Stimulated activated naive CD4-positive, alpha-beta T cell (primary cell): Measurements from ENCODE around the gene DCAF8.
A peak's percentile ranks its signal among the peaks of the same experiment; 100 is the strongest.

Experiments
- DNase-seq, 6 experiments: peaks; one replicate each; lab custom pipeline; 2025; lab: John Stamatoyannopoulos, UW

Gene DCAF8

GRCh38 chr1:160204526-160205241, 57.7 kb downstream of the DCAF8 start:
- peak in 2 of 6 experiments; percentile 8 to 32 for DNase-seq

GRCh38 chr1:160200786-160201185, 61.6 kb downstream of the DCAF8 start:
- DNase-seq, result no peak

- DNase-seq, result no peak
Observed at GRCh38 chr1:160197231-160197630, 65.1 kb downstream of the DCAF8 start.

GRCh38 chr1:160196143-160196542, 66.2 kb downstream of the DCAF8 start:
- DNase-seq, result no peak

- no peak for DNase-seq
Observed at GRCh38 chr1:160194737-160195059, 67.7 kb downstream of the DCAF8 start.

- DNase-seq, result no peak
Observed at GRCh38 chr1:160193832-160194736, 68.3 kb downstream of the DCAF8 start.

- peak; percentile 36 to 78 (median 70) for DNase-seq
Observed at GRCh38 chr1:160193091-160193819, 69.1 kb downstream of the DCAF8 start.

- DNase-seq, result no peak
Observed at GRCh38 chr1:160192234-160192633, 70.1 kb downstream of the DCAF8 start.

- no peak for DNase-seq
Observed at GRCh38 chr1:160191756-160192155, 70.6 kb downstream of the DCAF8 start.

GRCh38 chr1:160189649-160190625, 72.4 kb downstream of the DCAF8 start, which contains the start of gene CASQ1:
Gene CASQ1, plus strand, starts transcription at chr1:160190575. Its CDS starts 177 bp downstream, at chr1:160190752.
- DNase-seq, result no peak

GRCh38 chr1:160188341-160188740, 74.0 kb downstream of the DCAF8 start:
- no peak for DNase-seq

GRCh38 chr1:160187407-160187806, 74.9 kb downstream of the DCAF8 start:
- DNase-seq, result no peak

GRCh38 chr1:160186729-160187128, 75.6 kb downstream of the DCAF8 start:
- no peak for DNase-seq

GRCh38 chr1:160186246-160186645, 76.1 kb downstream of the DCAF8 start:
- DNase-seq, result no peak

- no peak for DNase-seq
Observed at GRCh38 chr1:160179336-160179735, 83.0 kb downstream of the DCAF8 start.

- no peak for DNase-seq
Observed at GRCh38 chr1:160178731-160179130, 83.6 kb downstream of the DCAF8 start.

- DNase-seq, result no peak
Observed at GRCh38 chr1:160177667-160178066, 84.7 kb downstream of the DCAF8 start.

GRCh38 chr1:160177231-160177630, 85.1 kb downstream of the DCAF8 start:
- no peak for DNase-seq

- DNase-seq, result no peak
Observed at GRCh38 chr1:160171980-160172379, 90.4 kb downstream of the DCAF8 start.

- no peak for DNase-seq
Observed at GRCh38 chr1:160171354-160171753, 91.0 kb downstream of the DCAF8 start.
